GM19452 (cell line): Measurements from ENCODE around the gene IL2RA.

Experiments used
- ATAC-seq: cut with Tn5 transposase; IDR thresholded peaks from one replicate; pipeline ENCODE4 v1.9.1; 2021; ENCODE audit not compliant: unreplicated experiment

Gene IL2RA

DNA sequence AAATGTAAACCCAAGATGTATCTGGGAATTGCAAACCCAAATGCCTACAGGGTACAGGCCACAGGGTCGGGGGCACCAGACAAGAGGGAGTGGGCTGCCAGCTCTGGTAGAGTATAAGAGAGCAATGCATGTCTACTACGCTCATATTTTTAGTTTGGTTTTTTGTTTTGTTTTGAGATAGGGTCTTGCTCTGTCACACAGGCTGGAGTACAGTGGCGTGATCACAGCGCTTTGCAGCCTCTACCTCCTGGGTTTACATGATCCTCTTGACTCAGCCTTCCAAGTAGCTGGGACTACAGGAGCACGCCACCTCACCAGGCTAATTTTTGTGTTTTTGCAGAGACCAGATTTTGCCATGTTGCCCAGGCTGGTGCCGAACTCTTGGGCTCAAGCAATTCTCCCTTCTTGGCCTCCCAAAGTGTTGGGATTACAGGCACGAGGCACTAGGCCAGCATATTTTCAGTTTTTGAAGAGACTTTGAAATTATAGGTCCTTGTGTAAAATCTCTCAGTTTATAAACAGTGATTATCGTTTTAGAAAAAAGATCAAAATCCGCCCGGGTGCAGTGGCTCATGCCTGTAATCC is 73.7 kb downstream of the IL2RA start:
- no peak for ATAC-seq

DNA sequence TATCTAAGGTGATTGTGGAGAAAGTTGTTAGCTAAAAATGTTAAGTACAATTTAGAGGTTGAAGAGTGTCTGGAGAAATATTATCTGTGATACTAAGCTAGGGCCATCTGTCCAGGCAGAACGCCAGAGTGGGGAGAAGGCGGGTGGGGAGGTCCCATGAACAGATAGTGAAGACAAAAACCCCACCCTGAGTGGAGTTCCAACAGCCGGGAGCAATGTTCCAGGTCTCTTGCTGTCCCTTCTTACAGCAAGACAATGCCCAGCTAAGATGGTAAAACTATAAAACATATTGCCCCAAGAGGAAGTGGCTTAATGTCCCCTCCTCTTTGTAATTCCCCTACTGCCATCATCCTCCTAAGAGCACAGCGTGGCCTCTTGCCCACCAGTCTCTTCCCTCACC is 74.4 kb downstream of the IL2RA start:
- ATAC-seq, result no peak

DNA sequence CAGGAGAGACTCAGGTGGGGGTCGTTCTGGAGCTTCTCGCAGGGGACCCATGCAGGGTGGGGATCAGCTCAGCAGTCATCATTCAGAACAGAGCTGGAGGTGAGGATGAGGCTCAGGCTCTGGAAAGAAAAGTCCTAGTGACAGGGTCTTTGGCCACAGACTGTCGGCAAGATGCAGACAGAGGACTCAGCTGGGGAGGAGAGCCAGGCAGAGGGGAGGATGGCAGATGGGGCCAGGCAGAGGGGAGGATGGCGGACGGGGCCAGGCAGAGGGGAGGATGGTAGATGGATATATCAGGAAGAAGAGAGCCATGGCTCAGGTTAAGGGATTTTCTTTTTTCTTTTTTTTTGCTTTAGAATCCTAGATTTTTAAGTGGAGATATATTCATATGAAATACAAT is 77.1 kb downstream of the IL2RA start:
- no peak for ATAC-seq

DNA sequence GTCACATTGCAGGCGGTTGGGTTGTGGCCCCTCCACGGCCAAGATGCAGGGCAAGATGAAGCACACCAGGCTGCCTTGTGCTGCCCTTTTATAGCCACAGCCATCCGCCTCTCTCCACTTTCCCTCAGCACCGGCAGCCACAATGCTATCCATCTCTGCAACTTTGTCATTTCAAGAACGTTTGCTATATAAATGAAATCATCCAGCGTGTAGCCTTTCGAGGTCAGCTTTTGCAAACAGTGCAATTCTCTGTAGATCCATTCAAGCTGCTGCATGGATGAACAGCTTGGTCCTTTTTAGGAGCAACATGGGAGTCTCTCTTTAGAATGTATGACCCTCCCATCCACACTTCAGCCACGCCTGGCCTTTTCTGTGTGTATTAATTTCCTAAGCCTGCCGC is 78.4 kb downstream of the IL2RA start:
- no peak for ATAC-seq

DNA sequence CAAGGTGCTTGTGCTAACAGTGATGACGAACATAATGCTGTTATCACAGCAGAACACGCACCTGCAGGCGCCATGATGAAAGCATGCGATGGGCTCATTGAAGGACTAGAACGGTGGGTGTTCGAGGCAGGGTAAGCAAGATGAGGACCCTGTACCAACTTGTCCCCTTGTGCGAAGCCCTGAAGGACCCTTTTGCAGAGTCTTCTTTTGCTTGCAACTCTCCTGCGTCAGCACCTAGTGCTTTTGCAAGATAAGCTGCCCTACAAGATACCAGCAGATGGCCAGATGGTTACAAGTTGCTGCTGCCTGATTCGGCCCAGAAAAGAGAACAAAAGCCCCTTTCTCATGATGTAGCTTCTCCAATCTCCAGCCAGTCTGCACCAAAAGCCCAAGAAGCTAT is 80.6 kb downstream of the IL2RA start:
- ATAC-seq, result no peak

DNA sequence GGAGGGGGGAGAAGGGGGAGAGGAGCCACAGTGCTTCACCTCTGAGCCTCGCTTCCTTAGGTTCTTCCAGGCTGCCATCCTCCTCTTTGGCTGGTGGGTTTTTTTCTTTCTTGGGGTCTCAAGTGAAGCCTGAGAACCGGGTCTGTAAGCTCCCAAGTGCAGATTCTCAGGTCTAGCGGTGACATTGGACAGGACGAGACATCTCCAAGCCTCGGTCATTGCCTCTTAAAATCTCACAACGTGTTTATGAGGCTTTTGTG is 84.0 kb downstream of the IL2RA start:
- no peak for ATAC-seq

DNA sequence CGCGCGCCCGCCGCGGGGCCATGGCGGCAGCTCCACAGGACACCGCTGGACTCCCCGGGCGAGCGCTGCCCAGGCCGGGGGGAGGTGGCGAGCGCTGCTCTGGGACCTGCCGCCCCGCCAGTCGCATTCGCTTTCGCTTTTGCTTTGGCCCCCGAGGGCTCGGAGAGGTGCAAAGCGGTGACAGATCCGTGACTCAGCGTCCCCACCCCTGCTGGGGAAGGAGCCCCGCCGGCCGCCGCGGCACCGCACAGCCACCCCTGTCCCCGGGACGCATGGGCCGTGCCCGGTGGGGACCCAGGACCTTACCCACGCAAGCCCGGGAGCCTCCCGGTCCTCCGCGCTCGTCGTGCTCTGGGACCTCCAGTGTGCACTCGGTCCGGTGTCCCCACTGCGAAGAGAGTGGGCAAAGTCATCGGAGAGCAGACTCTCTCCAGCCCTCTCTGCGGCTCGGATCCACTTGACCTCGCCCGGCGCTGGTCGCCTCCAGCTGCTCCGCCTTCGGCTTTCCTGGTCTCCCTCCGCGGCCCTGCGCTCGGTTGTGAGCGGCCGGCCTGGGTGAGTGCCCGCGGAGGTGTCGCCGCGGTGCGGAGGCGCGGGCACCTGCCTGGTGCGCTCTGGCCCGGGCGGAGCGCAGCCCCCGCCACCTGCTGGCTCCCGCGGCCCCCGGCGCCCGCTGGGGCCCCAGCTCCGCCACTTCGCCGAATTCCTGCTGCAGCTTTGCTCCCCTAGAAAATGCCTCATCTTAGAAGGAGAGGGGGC is 84.5 kb downstream of the IL2RA start, which contains the start of gene IL15RA:
Gene IL15RA (minus strand): TSS at position 73 of the 759 bp plus-strand sequence. CDS start 51 bp downstream, at position 22.
- ATAC-seq, result peak; percentile 63

DNA sequence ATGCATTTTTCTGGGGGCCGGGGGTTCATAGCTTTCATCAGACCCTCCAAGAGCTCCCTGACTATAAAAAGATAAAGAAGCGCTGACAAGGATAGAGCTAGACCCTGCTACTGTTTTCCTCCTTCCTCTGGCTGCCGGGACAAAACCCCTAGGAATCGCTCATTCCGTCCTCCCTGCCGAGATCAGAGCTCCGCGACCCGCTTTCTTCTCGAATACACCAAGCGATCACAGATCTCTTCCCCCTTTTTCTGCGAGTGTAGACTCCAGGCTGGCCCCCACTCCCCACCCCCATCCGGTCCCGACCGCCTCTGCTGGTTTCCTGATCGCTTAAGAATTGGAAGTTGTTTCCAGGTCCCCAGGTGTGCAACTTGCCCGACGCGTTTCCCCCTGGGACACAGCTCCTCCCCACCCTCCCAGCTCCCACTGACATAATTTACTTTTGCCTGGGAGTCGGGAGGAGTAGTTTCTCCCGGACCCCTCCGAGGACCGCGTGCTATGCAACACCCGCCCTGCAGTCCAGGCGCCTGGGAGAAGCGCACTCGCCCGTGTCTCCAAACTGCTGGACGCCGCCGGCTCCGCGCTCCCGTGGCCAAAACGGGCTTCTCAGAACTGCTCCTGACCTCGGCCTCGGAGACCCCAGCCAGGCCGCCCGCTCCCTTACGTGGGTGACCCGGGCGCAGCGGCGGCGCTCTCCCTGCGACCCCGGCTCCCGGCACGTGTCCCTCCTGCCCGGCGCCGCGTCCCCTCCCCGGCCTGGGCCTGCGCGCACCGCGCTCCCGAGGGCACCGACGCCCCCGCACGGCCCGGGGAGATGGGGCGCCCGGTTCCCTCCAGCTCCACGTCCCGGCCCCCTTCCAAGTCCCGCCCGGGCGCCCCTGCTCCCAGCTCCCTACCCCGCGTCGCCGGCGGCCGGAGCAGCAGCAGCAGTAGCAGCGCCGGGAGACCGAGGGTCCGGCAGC is 85.4 kb downstream of the IL2RA start:
- ATAC-seq, result peak; percentile 12

DNA sequence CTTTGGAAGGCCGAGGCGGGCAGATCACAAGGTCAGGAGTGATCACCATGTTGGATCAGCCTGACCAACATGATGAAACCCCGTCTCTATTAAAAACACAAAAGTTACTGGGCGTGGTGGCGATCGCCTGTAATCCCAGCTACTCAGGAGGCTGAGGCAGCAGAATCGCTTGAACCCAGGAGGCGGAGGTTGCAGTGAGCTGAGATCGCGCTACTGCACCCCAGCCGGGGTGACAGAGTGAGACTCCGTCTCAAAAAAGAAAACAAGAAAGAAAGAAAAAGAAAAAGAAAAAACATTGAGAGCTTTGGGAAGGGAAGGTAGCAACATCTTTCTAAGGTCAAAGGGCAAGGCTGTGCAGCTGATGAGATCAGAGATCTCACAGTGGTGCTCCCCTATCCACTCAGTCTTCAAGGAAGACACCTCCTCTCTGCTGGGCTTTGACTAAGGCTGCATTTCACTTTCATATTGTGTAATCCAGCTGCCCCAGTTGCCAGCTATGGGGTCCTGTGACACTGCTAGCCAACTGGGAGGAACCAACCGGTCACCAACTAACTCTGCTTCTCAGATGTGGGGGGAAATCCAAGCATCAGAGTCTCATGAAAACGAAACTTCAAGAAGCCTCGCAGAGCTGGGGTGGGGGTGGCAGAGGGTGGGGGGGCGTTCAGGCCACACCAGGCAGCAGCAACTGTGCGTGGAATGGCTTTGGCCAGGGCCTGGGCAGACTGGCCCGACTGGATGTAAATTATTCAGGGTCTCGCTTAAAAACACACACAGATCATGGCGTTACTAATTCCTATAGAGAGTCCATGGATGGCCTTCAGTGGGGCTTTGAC is 86.3 kb downstream of the IL2RA start:
- ATAC-seq, result peak; percentile 68

DNA sequence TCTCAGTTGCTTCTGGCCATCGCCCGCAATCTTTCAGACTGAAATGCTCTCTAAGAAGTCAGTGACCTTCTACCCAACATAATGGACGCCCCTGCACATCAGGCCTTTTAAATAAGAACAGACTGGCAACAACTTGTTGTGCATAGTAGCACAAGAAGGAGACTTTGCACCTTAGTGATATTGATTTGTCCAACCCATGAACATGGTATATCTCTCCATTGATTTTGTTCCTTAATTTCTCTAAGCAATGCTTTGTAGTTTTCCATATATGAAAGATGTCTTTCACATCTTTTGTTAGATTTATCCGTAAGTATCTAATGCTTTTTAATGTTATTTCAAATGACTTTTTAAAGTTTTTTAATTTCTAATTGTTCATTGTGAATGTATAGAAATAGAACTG is 89.1 kb downstream of the IL2RA start:
- ATAC-seq, result no peak

DNA sequence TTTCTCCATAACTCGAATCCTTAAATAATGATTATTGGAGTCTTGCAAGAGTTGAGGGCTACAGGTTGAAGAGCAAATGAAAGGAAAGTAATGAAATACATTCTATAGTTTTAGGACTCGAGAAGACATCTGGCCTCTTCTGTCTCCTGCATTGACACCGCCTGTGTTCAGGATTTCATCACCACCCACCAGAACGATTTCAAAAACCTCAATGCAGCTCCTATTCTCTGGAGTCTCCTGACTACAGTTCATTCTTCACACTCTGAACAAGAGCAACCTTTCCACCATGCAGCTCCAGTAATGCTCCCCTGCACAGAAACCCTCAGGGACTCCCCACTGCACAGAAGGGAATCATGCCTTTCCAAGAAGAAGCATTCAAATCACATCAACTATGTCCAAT is 90.3 kb downstream of the IL2RA start:
- ATAC-seq, result no peak

DNA sequence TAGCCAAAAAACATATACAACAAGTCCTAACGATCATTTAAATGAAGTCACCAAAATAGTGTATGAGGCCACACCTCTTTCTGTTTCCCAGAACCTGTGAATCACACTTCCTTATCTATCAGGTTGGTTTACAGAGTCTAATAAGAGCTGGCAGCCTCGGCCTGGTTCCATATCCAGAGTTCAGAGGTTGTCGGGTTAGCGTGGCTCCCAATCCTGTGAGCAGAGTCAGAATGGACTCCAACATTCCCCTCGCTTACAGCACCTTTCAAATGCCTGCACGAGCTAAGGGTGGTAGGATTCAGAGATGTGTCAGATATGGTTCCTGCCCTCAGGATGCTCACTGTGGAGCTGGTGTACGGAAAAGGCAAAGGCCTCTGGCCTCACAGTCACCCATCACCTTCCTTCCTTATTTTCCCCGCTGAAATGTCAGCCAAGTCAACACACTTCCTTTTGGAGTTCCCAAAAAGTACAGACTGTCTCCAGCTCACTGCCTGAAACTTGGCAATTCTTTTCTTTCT is 90.8 kb downstream of the IL2RA start:
- no peak for ATAC-seq

DNA sequence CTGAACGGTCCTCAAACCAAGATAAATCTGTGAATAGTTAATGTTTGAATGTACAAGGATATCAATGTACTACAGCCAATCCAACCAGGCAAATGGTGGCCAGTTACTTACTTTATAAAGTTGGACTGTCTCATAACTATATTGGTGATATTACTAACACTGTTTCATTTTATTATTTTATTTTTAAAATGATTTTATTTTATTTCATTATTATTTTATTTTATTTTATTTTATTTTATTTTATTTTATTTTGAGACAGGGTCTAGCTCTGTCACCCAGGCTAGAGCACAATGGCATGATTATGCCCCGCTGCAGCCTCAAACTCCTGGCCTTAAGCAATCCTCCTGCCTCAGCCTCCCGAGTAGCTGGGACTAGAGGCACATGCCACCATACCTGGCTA is 91.6 kb downstream of the IL2RA start:
- ATAC-seq, result no peak

DNA sequence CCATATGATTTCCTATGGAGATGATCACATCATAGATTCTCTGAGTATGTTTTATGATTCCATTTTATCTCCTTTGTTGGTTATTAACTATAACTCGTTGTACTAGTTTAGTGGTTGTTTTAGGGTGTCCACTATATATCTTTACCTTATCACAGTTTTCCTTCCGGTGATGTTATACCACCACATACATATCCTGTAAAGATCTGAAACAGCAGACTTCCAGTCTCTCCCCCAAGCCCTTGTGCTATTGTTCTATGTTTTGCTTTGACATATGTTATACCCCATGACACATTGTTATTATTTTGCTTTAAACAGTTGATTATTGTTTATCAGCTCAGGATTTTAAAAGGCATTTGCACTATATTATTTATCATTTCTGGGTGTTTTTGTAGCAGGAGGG is 92.1 kb downstream of the IL2RA start:
- ATAC-seq, result no peak

DNA sequence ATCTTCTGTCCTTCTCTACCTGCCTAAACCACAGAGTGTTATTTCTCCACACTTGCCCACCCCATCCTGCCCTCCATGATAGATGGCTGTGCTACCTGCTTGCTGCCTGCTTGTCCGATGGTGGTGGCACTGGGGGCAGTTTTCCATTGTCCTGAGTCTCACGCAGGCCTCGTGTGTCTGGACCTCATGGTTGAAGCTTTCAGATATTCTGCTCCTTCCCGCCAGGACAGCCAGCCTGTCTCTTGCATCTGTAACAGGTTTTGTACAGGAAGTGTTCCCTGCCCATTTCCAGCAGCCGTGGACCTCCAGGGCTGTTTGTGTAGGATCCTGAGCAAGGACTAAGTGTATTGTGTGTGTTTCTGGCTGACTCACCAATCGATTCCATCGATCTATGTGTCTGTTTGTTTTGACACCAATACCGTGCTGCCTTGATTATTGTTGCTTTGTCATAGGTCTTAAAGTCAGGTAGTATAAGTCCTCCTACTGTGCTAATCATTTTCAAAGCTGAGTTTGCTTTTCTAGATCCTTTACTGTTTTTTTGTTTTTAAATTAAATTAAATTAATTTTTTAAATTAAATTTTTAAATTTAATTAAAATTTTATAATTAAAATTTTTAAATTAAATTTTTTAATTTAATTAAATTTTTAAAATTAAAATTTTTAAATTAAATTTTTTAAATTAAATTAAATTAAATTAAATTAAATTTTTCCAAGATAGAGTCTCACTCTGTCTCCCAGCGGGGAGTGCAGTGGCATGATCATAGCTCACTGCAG is 93.3 kb downstream of the IL2RA start:
- no peak for ATAC-seq

DNA sequence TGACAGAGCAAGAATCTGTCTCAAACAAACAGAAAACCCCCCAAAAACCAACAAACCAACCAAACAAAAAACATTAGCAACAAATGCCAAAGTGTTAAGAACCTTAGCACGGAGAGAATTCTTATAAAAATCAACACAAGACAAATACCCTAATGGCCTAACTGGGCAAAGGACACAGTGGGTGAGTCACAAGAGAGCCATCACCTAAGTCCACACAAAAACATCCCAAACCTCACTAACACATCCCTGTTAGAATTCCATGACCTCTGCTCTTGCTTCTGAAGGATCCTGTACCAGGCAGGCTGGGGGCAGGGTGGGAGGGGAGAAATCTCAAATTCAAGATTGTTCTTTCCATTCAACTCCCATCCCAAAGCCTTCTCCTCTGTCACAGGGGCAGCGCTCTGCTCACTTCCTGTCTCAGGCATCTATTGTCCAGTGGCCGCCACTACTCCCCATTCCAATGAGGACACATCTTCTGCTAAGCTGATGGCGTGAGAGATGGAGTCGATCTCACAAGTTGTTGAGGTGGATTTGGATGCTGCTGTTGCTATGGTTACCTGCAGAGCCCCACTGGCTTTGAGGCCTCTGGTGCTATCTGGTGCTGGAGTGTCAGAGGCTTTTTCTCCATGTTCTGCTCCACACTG is 94.0 kb downstream of the IL2RA start:
- ATAC-seq, result no peak

DNA sequence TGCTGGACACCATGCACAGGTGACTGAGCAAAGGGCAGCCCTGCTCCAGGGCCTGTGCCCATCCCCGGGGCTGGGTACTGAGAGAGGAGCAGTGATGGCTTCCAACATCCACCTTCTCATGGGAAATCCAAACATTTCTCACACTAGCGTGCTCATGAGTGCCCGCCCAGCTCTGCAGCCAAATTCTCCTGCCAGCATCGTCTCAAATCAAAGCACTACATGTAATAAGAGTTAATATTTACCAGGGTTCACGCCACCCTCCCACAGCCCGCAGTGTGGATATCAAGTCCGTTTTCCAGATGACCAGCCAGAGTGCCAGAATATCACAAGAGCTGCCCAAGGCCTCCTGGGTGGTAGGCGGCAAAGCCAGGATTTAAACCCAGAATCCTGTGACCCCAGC is 96.9 kb downstream of the IL2RA start:
- no peak for ATAC-seq

DNA sequence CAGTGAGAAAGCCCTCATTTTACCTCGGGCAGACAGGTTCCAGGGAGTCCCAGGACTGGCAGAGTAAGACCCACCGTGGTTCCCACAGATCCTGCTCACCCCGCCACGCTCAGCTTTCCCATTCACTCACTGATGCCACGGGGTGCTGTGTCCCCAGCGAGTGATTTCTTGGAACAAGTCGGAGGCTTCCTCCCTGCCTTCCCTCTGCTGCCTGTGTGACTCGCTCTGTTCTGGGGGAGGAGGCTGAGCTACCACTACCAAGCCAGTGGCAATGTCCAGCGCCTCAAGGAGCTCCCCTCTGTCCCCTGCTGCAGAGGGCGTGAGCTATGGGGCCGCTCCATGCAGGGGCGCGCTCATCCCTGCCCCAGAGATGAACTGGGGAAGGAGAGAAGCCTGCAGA is 97.4 kb downstream of the IL2RA start:
- no peak for ATAC-seq

DNA sequence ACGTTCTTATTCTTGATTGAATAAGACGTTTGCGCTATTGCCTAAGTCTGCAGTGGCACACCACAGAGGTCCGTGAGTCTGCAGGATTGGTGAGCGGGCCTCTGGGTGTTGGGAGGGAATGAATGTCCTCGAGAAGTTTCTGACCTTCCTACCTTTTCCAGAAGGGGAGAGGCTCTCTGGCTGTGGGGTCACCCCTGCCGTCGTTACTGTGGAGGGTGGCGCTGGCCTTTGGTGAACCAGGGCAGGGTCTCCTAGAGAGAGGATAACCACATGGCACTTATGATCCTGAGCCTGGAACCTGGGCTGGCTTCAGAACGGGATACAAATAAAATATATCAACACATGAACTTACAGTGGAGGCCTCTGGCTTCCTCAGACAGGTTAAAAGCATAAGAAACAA is 98.6 kb downstream of the IL2RA start:
- ATAC-seq, result no peak

DNA sequence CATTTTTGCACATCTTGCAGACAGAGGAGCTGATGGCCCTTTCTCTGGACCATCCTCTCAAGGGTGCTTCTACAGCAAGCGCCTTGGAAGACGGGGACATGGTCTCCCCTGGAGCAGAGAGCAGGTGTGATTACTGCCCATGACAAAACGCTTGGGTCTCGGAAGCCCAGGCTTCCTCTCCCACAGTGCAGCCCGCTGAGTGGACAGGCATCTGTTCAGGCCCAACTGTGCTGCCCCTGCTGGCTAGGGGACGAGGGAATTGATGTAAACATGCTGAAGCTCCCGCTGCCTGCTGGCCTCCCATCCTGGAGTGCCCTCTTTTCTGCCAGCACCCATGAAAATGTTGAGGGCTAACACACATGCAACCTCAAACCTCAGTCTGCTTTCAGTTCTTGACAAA is 99.1 kb downstream of the IL2RA start:
- no peak for ATAC-seq
